Lower lobe of right lung (tissue), 2 donors: ENCODE data around the gene APBB2. TPM values are rescaled to one million over a fixed set of nuclear protein-coding genes. Genes with fewer than 3 reads are reported as not detected.

ENCODE experiments used
- ATAC-seq, 2 donors: fragments of 200-7000 bp; cut with Tn5 transposase; one replicate each; pipeline ENCODE4 v1.9.1; 2020 to 2022; ENCODE audit warnings: mild to moderate bottlenecking in 2 of 2, moderate library complexity in 2 of 2
- DNase-seq: peaks from one replicate; pipeline ENCODE4 v3.0.0-alpha.2; 2020
- H3K27ac ChIP-seq: fragments of 200-600 bp; one replicate; pipeline ENCODE4 v1.8.0; 2022
- H3K27me3 ChIP-seq: fragments of 200-600 bp; one replicate; pipeline ENCODE4 v1.8.0; 2022; ENCODE audit warnings: low read depth
- H3K36me3 ChIP-seq: fragments of 200-600 bp; one replicate; pipeline ENCODE4 v1.8.0; 2022; ENCODE audit warnings: mild to moderate bottlenecking
- H3K4me1 ChIP-seq: fragments of 200-600 bp; one replicate; pipeline ENCODE4 v1.8.0; 2022
- H3K4me3 ChIP-seq: fragments of 200-600 bp; one replicate; pipeline ENCODE4 v1.8.0; 2022; ENCODE audit warnings: mild to moderate bottlenecking
- H3K9me3 ChIP-seq: fragments of 200-600 bp; one replicate; pipeline ENCODE4 v1.8.0; 2022
- CTCF ChIP-seq: fragments of 200-600 bp; IDR thresholded peaks from one replicate; pipeline ENCODE4 v1.8.0; 2022; ENCODE audit warnings: antibody characterized with exemption, mild to moderate bottlenecking
- intact Hi-C: fragments of 100-400 bp; cut with DNase I; formaldehyde crosslinking; loops from one replicate; pipeline ENCODE4 v1.11.0; 2022
- total RNA-seq: library from RNA; stranded (reverse); fragmentation: NEBNext Ultra II Directional; extraction: Animal tissue kit (Norgen Biotek cat#: 25700); gene quantifications from one replicate; pipeline ENCODE4 v1.2.1, GENCODE V29; 2021
- donor health status: DM: no; HTN: yes; CAD: no; lungs with severe emphysema.

APBB2 gene
- total RNA-seq, 1 donor from 2014 or later = 59.3 TPM

- intact Hi-C loops = no loop called here
- no peak overlapping the region for H3K4me3 ChIP-seq
- H3K27me3 ChIP-seq = no peaks in the 10 kb centered on the region
- DNase-seq (no peak), ATAC-seq (peak in 1 of 2 donors; percentile 39)
- no peak for TF ChIP-seq CTCF
- no peak overlapping the region for H3K27ac ChIP-seq
- H3K36me3 ChIP-seq = peaks cover 23% of the 10 kb centered on the region
- H3K9me3 ChIP-seq = no peaks in the 10 kb centered on the region
- peaks cover 10% of the 10 kb centered on the region for H3K4me1 ChIP-seq
Measured at GRCh38 chr4:40874901-40875300, 339.4 kb downstream of the APBB2 start.

- no peaks in the 10 kb centered on the region for H3K9me3 ChIP-seq
- H3K27ac ChIP-seq = no peak overlapping the region
- TF ChIP-seq CTCF = no peak
- H3K27me3 ChIP-seq = no peaks in the 10 kb centered on the region
- peaks cover 10% of the 10 kb centered on the region for H3K4me1 ChIP-seq
- intact Hi-C loops = no loop called here
- H3K4me3 ChIP-seq = no peak overlapping the region
- ATAC-seq = no peak
- H3K36me3 ChIP-seq = peaks cover 20% of the 10 kb centered on the region
- no peak for DNase-seq
Measured at GRCh38 chr4:40874331-40874730, 340.0 kb downstream of the APBB2 start.

GRCh38 chr4:40871695-40872250 is 342.6 kb downstream of the APBB2 start:
- Histone ChIP-seq H3K4me1 (peaks cover 10% of the 10 kb centered on the region), H3K36me3 (peaks cover 15% of the 10 kb centered on the region), H3K4me3 (no peak overlapping the region), H3K27ac (no peak overlapping the region), H3K27me3 (no peaks in the 10 kb centered on the region), H3K9me3 (no peaks in the 10 kb centered on the region)
- DNase-seq = no peak
- TF ChIP-seq CTCF = no peak
- ATAC-seq = no peak
- intact Hi-C loops = no loop called here

GRCh38 chr4:40870150-40870549 is 344.2 kb downstream of the APBB2 start:
- intact Hi-C loops = no loop called here
- no peak overlapping the region for H3K27ac ChIP-seq
- H3K9me3 ChIP-seq = no peaks in the 10 kb centered on the region
- H3K4me3 ChIP-seq = no peak overlapping the region
- H3K4me1 ChIP-seq = peaks cover 10% of the 10 kb centered on the region
- TF ChIP-seq CTCF = no peak
- ATAC-seq = no peak
- no peaks in the 10 kb centered on the region for H3K27me3 ChIP-seq
- DNase-seq = no peak
- peaks cover 21% of the 10 kb centered on the region for H3K36me3 ChIP-seq

- no peak for ATAC-seq
- peaks cover 15% of the 10 kb centered on the region for H3K36me3 ChIP-seq
- no peak for DNase-seq
- intact Hi-C loops = no loop called here
- no peak for TF ChIP-seq CTCF
- no peaks in the 10 kb centered on the region for H3K4me1 ChIP-seq
- no peak overlapping the region for H3K4me3 ChIP-seq
- H3K27me3 ChIP-seq = no peaks in the 10 kb centered on the region
- no peaks in the 10 kb centered on the region for H3K9me3 ChIP-seq
- H3K27ac ChIP-seq = no peak overlapping the region
Measured at GRCh38 chr4:40865696-40866095, 348.6 kb downstream of the APBB2 start.
